ENCODE results near the gene TJP2. TPM values are rescaled to one million over a fixed set of nuclear protein-coding genes. Genes with fewer than 3 reads are reported as not detected.
A peak's percentile ranks its signal among the peaks of the same experiment; 100 is the strongest.

The TJP2 gene
- total and polyA plus RNA-seq, 10 of the 15 experiments (the other 5 are each of a cell fraction or from before 2014, with no cell fraction given) = 6.4 to 59.9 (median 29.7) TPM

DNA sequence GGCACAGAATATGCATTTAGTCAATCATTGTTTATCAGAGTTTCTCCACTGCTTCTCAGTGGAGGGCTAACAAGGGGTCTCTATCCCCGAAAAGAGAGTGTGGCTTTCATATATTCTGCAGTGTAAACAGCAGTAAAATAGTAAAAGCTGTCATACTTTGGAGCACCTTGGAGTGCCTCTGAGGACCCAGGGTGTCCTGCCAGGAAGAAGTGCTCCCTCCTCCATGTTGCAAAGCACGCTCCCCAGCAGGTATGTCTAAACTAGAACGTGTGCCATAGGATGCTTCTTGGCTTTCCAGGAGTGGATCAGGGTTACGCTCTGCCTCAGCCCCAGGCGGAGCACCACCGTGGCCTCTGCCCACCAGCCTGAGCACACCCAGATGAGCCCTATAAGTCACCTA is 8.5 kb upstream of the TJP2 start:
- Histone ChIP-seq H2AFZ (ENCODE audit: control insufficient read depth, low read depth, low read length) (no peak overlapping the region), H3K4me1 (ENCODE audit: control insufficient read depth, insufficient read depth, low read length) (peaks cover 5% of the 10 kb centered on the region), H4K20me1 (ENCODE audit: control insufficient read depth, insufficient read depth) (no peaks in the 10 kb centered on the region), H3K36me3 (ENCODE audit: control insufficient read depth in 2 of 2, insufficient read depth in 2 of 2, low read length in 1 of 2) (no peaks in the 10 kb centered on the region), H3K9ac (ENCODE audit: control insufficient read depth, insufficient read depth, low read length) (no peak overlapping the region), H3K4me3 (no peak overlapping the region), H3K27me3 (replicated peaks in 1 of 2; ENCODE audit: control insufficient read depth in 2 of 2, insufficient read depth in 2 of 2, low read length in 1 of 2) (no peaks in the 10 kb centered on the region), H3K9me3 (replicated peaks; ENCODE audit: control insufficient read depth, insufficient read depth, low read length) (no peaks in the 10 kb centered on the region; the same call in 2 of the 3 replicates), H3K27ac (ENCODE audit: control insufficient read depth, insufficient read depth) (no peak overlapping the region), H3K79me2 (ENCODE audit: control insufficient read depth, insufficient read depth, low read length) (no peaks in the 10 kb centered on the region), H3K4me2 (ENCODE audit: control insufficient read depth, insufficient read depth) (no peak overlapping the region)
- CTCF ChIA-PET = interaction anchor here (0.7 to 0.9 kb wide), 2 partner anchors 10 to 28 kb away, joined by 3 to 4 read pairs; no protein-coding TSS in a partner anchor
- POLR2A ChIA-PET = no interaction called here
- WGBS (ENCODE audit: insufficient coverage, insufficient replicate concordance, low lambda C conversion rate, missing lambda C conversion rate) = 89% methylated on average over 6 of the region's 6 CpGs
- SMC1A ChIA-PET (ENCODE audit: uncharacterized antibody, unreplicated experiment) = interaction anchor here (1.1 to 1.5 kb wide), 3 partner anchors 12 to 28 kb away, joined by 3 read pairs; no protein-coding TSS in a partner anchor
- BruUV-seq (replicated peaks) = no TSS peak
- in situ Hi-C loops (cut with MboI) = no loop called here
- RAD21 ChIA-PET (ENCODE audit: unreplicated experiment) = interaction anchor here (1.1 kb wide), 1 partner anchor 28 kb away, joined by 3 read pairs; no protein-coding TSS in a partner anchor
- FAIRE-seq = no peak
- intact Hi-C loops (cut with micrococcal nuclease; ENCODE audit: unreplicated experiment) = no loop called here
- no peak for TF ChIP-seq TCF3 (IDR thresholded peaks at IDR 0.05; ENCODE audit: borderline replicate concordance, insufficient read depth, low read depth, low read length)
- no peak for TF ChIP-seq YY1 (IDR thresholded peaks at IDR 0.05; ENCODE audit: low read depth, low read length)
- DNase-seq (ENCODE audit: low read depth, low spot score) = no peak
- no peak for ATAC-seq

GRCh38 chr9:69168709-69169217 is 5.3 kb upstream of the TJP2 start:
- in situ Hi-C loops (cut with MboI) (no loop called here), intact Hi-C loops (cut with micrococcal nuclease; ENCODE audit: unreplicated experiment) (no loop called here)
- ChIA-PET RAD21 (ENCODE audit: unreplicated experiment) (interaction anchor here (1.0 to 1.8 kb wide), 2 partner anchors 9 to 26 kb away, joined by 4 read pairs; no protein-coding TSS in a partner anchor), CTCF (interaction anchor here (0.6 to 2.1 kb wide), 6 partner anchors 10 to 127 kb away, joined by 3 to 12 read pairs (median 6); no protein-coding TSS in a partner anchor), POLR2A (interaction anchor here (0.7 kb wide), 1 partner anchor 109 kb away, joined by 4 read pairs; no protein-coding TSS in a partner anchor), SMC1A (ENCODE audit: uncharacterized antibody, unreplicated experiment) (interaction anchor here (0.6 to 3.5 kb wide), 5 partner anchors 10 to 25 kb away, joined by 3 to 22 read pairs (median 4); no protein-coding TSS in a partner anchor)
- BruUV-seq (replicated peaks) = no TSS peak
- no peak overlapping the region; the same call in 1 of the 2 replicates for H3K27ac ChIP-seq (ENCODE audit: control insufficient read depth, insufficient read depth)
- H3K4me3 ChIP-seq = peak overlapping the region; percentile 61
- no peak overlapping the region; the same call in 1 of the 2 replicates for H3K9ac ChIP-seq (ENCODE audit: control insufficient read depth, insufficient read depth, low read length)
- H3K4me2 ChIP-seq (ENCODE audit: control insufficient read depth, insufficient read depth) = peak overlapping the region; percentile 89
- DNase-seq (ENCODE audit: low read depth, low spot score) = no peak
- H3K79me2 ChIP-seq (ENCODE audit: control insufficient read depth, insufficient read depth, low read length) = no peaks in the 10 kb centered on the region
- H3K9me3 ChIP-seq (replicated peaks; ENCODE audit: control insufficient read depth, insufficient read depth, low read length) = no peaks in the 10 kb centered on the region
- WGBS (ENCODE audit: insufficient coverage, insufficient replicate concordance, low lambda C conversion rate, missing lambda C conversion rate) = 6% methylated on average over 11 of the region's 13 CpGs
- peak; percentile 75 for ATAC-seq
- no peaks in the 10 kb centered on the region for H3K36me3 ChIP-seq (ENCODE audit: control insufficient read depth in 2 of 2, insufficient read depth in 2 of 2, low read length in 1 of 2)
- peak overlapping the region; percentile 91 for H2AFZ ChIP-seq (ENCODE audit: control insufficient read depth, low read depth, low read length)
- FAIRE-seq = no peak
- H3K27me3 ChIP-seq (replicated peaks in 1 of 2; ENCODE audit: control insufficient read depth in 2 of 2, insufficient read depth in 2 of 2, low read length in 1 of 2) = no peaks in the 10 kb centered on the region
- peaks cover 5% of the 10 kb centered on the region for H3K4me1 ChIP-seq (ENCODE audit: control insufficient read depth, insufficient read depth, low read length)
- H4K20me1 ChIP-seq (ENCODE audit: control insufficient read depth, insufficient read depth) = no peaks in the 10 kb centered on the region
- TF ChIP-seq BCL3 (IDR thresholded peaks at IDR 0.05; ENCODE audit: borderline replicate concordance, insufficient read depth, low read depth, low read length, poor library complexity, severe bottlenecking) (no peak), PAX8 (IDR thresholded peaks at IDR 0.05) (no peak), MYB (IDR thresholded peaks at IDR 0.05; ENCODE audit: borderline replicate concordance, low read depth, low read length) (no peak), NR2C1 (IDR thresholded peaks at IDR 0.05) (no peak), SREBF1 (IDR thresholded peaks at IDR 0.05; ENCODE audit: low read length) (no peak), HSF1 (IDR thresholded peaks at IDR 0.05; ENCODE audit: low read depth, low read length) (no peak), TBL1XR1 (IDR thresholded peaks at IDR 0.05; ENCODE audit: low read depth, low read length) (no peak), SMC3 (IDR thresholded peaks at IDR 0.05; ENCODE audit: borderline replicate concordance, low read length) (no peak), DPF2 (IDR thresholded peaks at IDR 0.05) (no peak), KAT2A (conservative IDR thresholded peaks at IDR 0.05; ENCODE audit: control insufficient read depth, low read depth, low read length) (no peak)
- TF ChIP-seq, protein P1, sequence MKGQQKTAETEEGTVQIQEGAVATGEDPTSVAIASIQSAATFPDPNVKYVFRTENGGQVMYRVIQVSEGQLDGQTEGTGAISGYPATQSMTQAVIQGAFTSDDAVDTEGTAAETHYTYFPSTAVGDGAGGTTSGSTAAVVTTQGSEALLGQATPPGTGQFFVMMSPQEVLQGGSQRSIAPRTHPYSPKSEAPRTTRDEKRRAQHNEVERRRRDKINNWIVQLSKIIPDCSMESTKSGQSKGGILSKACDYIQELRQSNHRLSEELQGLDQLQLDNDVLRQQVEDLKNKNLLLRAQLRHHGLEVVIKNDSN (IDR thresholded peaks at IDR 0.05; ENCODE audit: borderline replicate concordance, extremely low read length, insufficient read depth, low read depth, low read length) = no peak

All from GM12878 (cell line).